Measurements from ENCODE around the gene ELFN1. TPM values are rescaled to one million over a fixed set of nuclear protein-coding genes. Genes with fewer than 3 reads are reported as not detected.

Gene ELFN1
- polyA plus RNA-seq, 1 of the 3 experiments (the other 2 are of a cell fraction) = 0.05 TPM

DNA sequence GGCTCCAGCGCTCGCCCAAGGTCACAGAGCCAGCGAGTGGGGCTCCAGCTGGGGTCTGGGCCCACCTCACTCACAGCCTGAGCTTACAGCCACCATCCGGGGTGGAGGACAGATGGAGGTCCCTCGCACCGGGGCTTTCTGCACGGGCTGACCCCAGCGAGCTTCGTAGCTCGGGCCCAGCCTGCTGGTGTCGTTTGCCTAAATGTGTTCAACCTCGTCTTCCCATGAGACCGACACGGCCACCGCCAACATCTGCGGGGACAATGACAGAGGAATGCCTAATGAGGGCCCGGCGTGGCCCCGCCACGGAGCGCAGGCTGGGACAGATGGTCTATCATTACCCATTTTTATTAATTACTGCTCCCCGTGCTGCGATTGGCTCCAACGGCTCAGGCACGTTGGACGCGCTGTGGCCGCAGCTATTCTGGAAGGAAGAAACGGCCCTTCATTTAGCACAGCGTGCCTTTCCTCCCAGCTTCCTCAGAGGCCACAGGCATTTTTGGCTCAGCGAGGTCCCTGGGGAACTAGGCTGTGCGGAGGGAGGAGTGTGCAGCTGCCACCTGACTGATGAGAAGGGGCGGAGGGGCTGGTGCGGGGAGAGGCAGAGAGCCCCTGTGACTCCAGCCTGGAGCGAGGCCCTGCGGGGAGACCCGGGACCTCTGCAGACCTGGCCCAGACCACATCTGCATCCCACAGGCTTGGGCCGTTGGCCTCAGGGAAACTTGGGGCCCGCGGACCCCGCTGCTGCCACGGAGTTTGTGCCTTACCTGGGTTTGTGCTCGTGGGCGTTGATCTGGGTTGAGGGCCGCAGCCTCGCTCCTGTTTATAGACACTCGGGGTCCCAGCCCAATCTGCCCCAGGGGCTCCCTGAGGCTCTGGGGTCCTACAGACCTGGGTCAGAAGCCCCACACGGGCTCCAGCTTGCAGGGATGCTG, 22.9 kb upstream of the ELFN1 start:
- 77% methylated on average over 31 of the region's 48 CpGs for WGBS (ENCODE audit: low lambda C conversion rate)
- peak; percentile 53 for DNase-seq
- CTCF ChIA-PET = interaction anchor here (0.8 to 2.7 kb wide), 7 partner anchors 8 to 173 kb away, joined by 3 to 13 read pairs (median 4); no protein-coding TSS in a partner anchor

GRCh38 chr7:1647961-1648672, 22.0 kb upstream of the ELFN1 start:
- peak overlapping the region in 1 of 2 experiments; percentile 97; a peak in 2 of 4 replicates for H3K27ac ChIP-seq (ENCODE audit: low read depth in 2 of 2, low read length in 1 of 2)
- no peak overlapping the region for H3K9ac ChIP-seq
- H4K20me1 ChIP-seq (ENCODE audit: insufficient read depth) = no peaks in the 10 kb centered on the region
- peaks cover 0 to 69% of the 10 kb centered on the region in 2 experiments; a peak in 1 of 4 replicates for H3K4me1 ChIP-seq (ENCODE audit: control insufficient read depth in 1 of 2, insufficient read depth in 2 of 2, low read depth in 1 of 2, low read length in 1 of 2)
- ChIA-PET CTCF (interaction anchor here (0.5 to 2.7 kb wide), 9 partner anchors 9 to 556 kb away, joined by 3 to 13 read pairs (median 4); no protein-coding TSS in a partner anchor), POLR2A (interaction anchor here (0.6 to 1.7 kb wide), 7 partner anchors 8 to 69 kb away, joined by 3 to 6 read pairs (median 4); no protein-coding TSS in a partner anchor)
- H3K9me3 ChIP-seq = no peaks in the 10 kb centered on the region
- peaks cover 29% of the 10 kb centered on the region for H3K27me3 ChIP-seq (ENCODE audit: insufficient read depth)
- peak; percentile 96 for DNase-seq
- 55% methylated on average over 16 of the region's 31 CpGs for WGBS (ENCODE audit: low lambda C conversion rate)
- no peaks in the 10 kb centered on the region for H3K36me3 ChIP-seq (replicated peaks in 1 of 2; ENCODE audit: control insufficient read depth in 1 of 2, insufficient read depth in 2 of 2, low read length in 1 of 2)
- H2AFZ ChIP-seq (ENCODE audit: low read depth) = no peak overlapping the region
- no peak overlapping the region for H3K4me2 ChIP-seq
- H3F3A ChIP-seq (replicated peaks; ENCODE audit: insufficient read depth) = no peaks in the 10 kb centered on the region
- no peaks in the 10 kb centered on the region for H3K79me2 ChIP-seq (ENCODE audit: insufficient read depth)
- H3K4me3 ChIP-seq (ENCODE audit: low read depth in 2 of 2, low read length in 1 of 2) = no peak overlapping the region
- H3K9me2 ChIP-seq = no peaks in the 10 kb centered on the region
- TF ChIP-seq GATA2 (CRISPR knock-in tag; IDR thresholded peaks at IDR 0.05) (peak; percentile 78), MAX (IDR thresholded peaks at IDR 0.05; ENCODE audit: low read depth) (no peak), NRF1 (IDR thresholded peaks at IDR 0.05; ENCODE audit: low read depth, low read length) (no peak), JUND (IDR thresholded peaks at IDR 0.05) (no peak), NFIC (IDR thresholded peaks at IDR 0.05; ENCODE audit: borderline replicate concordance) (no peak), EP300 (IDR thresholded peaks at IDR 0.05; ENCODE audit: borderline replicate concordance in 1 of 2, low read depth in 1 of 2, low read length in 1 of 2) (peak in 1 of 2 experiments; percentile 41; a peak in 1 of 4 replicates), TEAD4 (IDR thresholded peaks at IDR 0.05; ENCODE audit: borderline replicate concordance, insufficient read depth) (no peak), POLR2AphosphoS5 (IDR thresholded peaks at IDR 0.05; ENCODE audit: low read depth, low read length) (no peak), TCF12 (IDR thresholded peaks at IDR 0.05) (no peak), PBX3 (IDR thresholded peaks at IDR 0.05) (no peak), EZH2phosphoT487 (IDR thresholded peaks at IDR 0.05; ENCODE audit: borderline replicate concordance, low read depth) (no peak)
- TF ChIP-seq, protein P1, sequence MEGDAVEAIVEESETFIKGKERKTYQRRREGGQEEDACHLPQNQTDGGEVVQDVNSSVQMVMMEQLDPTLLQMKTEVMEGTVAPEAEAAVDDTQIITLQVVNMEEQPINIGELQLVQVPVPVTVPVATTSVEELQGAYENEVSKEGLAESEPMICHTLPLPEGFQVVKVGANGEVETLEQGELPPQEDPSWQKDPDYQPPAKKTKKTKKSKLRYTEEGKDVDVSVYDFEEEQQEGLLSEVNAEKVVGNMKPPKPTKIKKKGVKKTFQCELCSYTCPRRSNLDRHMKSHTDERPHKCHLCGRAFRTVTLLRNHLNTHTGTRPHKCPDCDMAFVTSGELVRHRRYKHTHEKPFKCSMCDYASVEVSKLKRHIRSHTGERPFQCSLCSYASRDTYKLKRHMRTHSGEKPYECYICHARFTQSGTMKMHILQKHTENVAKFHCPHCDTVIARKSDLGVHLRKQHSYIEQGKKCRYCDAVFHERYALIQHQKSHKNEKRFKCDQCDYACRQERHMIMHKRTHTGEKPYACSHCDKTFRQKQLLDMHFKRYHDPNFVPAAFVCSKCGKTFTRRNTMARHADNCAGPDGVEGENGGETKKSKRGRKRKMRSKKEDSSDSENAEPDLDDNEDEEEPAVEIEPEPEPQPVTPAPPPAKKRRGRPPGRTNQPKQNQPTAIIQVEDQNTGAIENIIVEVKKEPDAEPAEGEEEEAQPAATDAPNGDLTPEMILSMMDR (IDR thresholded peaks at IDR 0.05) = no peak

More for the DNA sequence above, 22.9 kb upstream of the ELFN1 start:
- Histone ChIP-seq H3K4me1 (ENCODE audit: control insufficient read depth in 1 of 2, insufficient read depth in 2 of 2, low read depth in 1 of 2, low read length in 1 of 2) (peaks cover 0 to 76% of the 10 kb centered on the region in 2 experiments; a peak in 1 of 4 replicates), H2AFZ (ENCODE audit: low read depth) (no peak overlapping the region), H3K4me3 (ENCODE audit: low read depth in 2 of 2, low read length in 1 of 2) (no peak overlapping the region), H3K27me3 (ENCODE audit: insufficient read depth) (peaks cover 29% of the 10 kb centered on the region), H3K4me2 (no peak overlapping the region), H3K79me2 (ENCODE audit: insufficient read depth) (no peaks in the 10 kb centered on the region), H3F3A (replicated peaks; ENCODE audit: insufficient read depth) (no peaks in the 10 kb centered on the region), H3K36me3 (replicated peaks in 1 of 2; ENCODE audit: control insufficient read depth in 1 of 2, insufficient read depth in 2 of 2, low read length in 1 of 2) (no peaks in the 10 kb centered on the region), H3K9me2 (no peaks in the 10 kb centered on the region), H3K27ac (ENCODE audit: low read depth in 2 of 2, low read length in 1 of 2) (peak overlapping the region in 1 of 2 experiments; percentile 97; a peak in 2 of 4 replicates), H3K9me3 (no peaks in the 10 kb centered on the region), H3K9ac (no peak overlapping the region), H4K20me1 (ENCODE audit: insufficient read depth) (no peaks in the 10 kb centered on the region)
- TF ChIP-seq JUND (IDR thresholded peaks at IDR 0.05) = no peak
- TF ChIP-seq TCF12 (IDR thresholded peaks at IDR 0.05) = no peak
- TF ChIP-seq CHD2 (IDR thresholded peaks at IDR 0.05; ENCODE audit: low read length, partially characterized antibody) = no peak
- TF ChIP-seq, protein P2, sequence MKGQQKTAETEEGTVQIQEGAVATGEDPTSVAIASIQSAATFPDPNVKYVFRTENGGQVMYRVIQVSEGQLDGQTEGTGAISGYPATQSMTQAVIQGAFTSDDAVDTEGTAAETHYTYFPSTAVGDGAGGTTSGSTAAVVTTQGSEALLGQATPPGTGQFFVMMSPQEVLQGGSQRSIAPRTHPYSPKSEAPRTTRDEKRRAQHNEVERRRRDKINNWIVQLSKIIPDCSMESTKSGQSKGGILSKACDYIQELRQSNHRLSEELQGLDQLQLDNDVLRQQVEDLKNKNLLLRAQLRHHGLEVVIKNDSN (IDR thresholded peaks at IDR 0.05; ENCODE audit: borderline replicate concordance, low read depth) = no peak
- no peak for TF ChIP-seq NFIC (IDR thresholded peaks at IDR 0.05; ENCODE audit: borderline replicate concordance)
- TF ChIP-seq TAF1 (IDR thresholded peaks at IDR 0.05; ENCODE audit: borderline replicate concordance, low read depth, low read length) = no peak
- TF ChIP-seq SMC3 (IDR thresholded peaks at IDR 0.05; ENCODE audit: low read depth, low read length) = no peak
- no peak for TF ChIP-seq ELF1 (IDR thresholded peaks at IDR 0.05)
- no peak for TF ChIP-seq PBX3 (IDR thresholded peaks at IDR 0.05)
- no peak for TF ChIP-seq FOSL2 (IDR thresholded peaks at IDR 0.05; ENCODE audit: borderline replicate concordance, low read depth)
- no peak for TF ChIP-seq MEF2A (IDR thresholded peaks at IDR 0.05; ENCODE audit: borderline replicate concordance, low read depth)
- POLR2A ChIA-PET = interaction anchor here (1.2 to 1.7 kb wide), 3 partner anchors 11 to 61 kb away, joined by 4 read pairs; no protein-coding TSS in a partner anchor
